SU-DHL-6 (cell line): ENCODE results near the gene SCD.

ENCODE experiments used
- EZH2phosphoT487 ChIP-seq: fragments of 200-600 bp; sonication (generic), shearing (Covaris generic); conservative IDR thresholded peaks from 2 replicates; pipeline ENCODE4 v1.6.1; 2018; ENCODE audit warnings: mild to moderate bottlenecking, antibody characterized with exemption, low read length, moderate library complexity, mixed read lengths
- TF ChIP-seq, protein P1 (sequence below): fragments of 200-600 bp; sonication (generic); IDR thresholded peaks from one replicate; pipeline ENCODE4 v1.5.1; 2017; ENCODE audit warnings: antibody characterized with exemption, mild to moderate bottlenecking, low read length, moderate library complexity; ENCODE audit not compliant: insufficient read depth, poor library complexity, severe bottlenecking

DNA sequence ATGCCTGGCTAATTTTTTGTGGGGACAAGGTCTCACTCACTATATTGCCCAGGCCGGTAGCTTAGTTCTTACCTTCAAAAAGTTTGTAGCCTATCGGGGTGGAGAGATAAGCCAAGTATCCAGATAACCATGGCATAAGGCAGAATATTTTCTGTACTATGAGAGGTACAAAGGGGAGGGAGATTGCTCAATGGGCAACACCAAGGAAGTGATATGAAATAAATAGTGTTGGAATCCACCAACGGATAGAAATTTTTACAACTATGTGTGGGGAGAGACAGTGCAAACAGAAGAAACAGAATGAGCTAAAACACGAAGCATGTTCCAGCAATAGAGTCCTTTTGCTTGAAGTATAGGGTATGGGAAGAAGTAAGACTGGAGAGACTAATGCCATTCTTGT is 8.1 kb downstream of the SCD start:
- TF ChIP-seq, protein P1, sequence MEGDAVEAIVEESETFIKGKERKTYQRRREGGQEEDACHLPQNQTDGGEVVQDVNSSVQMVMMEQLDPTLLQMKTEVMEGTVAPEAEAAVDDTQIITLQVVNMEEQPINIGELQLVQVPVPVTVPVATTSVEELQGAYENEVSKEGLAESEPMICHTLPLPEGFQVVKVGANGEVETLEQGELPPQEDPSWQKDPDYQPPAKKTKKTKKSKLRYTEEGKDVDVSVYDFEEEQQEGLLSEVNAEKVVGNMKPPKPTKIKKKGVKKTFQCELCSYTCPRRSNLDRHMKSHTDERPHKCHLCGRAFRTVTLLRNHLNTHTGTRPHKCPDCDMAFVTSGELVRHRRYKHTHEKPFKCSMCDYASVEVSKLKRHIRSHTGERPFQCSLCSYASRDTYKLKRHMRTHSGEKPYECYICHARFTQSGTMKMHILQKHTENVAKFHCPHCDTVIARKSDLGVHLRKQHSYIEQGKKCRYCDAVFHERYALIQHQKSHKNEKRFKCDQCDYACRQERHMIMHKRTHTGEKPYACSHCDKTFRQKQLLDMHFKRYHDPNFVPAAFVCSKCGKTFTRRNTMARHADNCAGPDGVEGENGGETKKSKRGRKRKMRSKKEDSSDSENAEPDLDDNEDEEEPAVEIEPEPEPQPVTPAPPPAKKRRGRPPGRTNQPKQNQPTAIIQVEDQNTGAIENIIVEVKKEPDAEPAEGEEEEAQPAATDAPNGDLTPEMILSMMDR = no peak
- TF ChIP-seq EZH2phosphoT487 = no peak
